Neural crest cell (in vitro differentiated cells): ENCODE results near the gene NOTCH3. TPM values are rescaled to one million over a fixed set of nuclear protein-coding genes. Genes with fewer than 3 reads are reported as not detected.

Source experiments
- DNase-seq: peaks from one replicate; pipeline ENCODE4 v3.0.0; 2021; ENCODE audit warnings: low read depth, mixed read lengths, low spot score
- H3K27ac Mint-ChIP-seq: one replicate; pipeline ENCODE4 v1.8.0; 2021; ENCODE audit warnings: mild to moderate bottlenecking, mixed read lengths; ENCODE audit not compliant: unreplicated experiment
- H3K27me3 Mint-ChIP-seq: 2 replicates; pipeline ENCODE4 v1.8.0; 2021; ENCODE audit warnings: low read depth, mild to moderate bottlenecking, mixed read lengths
- H3K36me3 Mint-ChIP-seq: 2 replicates; pipeline ENCODE4 v1.8.0; 2021; ENCODE audit warnings: low read depth, mild to moderate bottlenecking, mixed read lengths
- H3K4me1 Mint-ChIP-seq: 2 replicates; pipeline ENCODE4 v1.8.0; 2021; ENCODE audit warnings: mixed read lengths
- H3K4me3 Mint-ChIP-seq: one replicate; pipeline ENCODE4 v1.8.0; 2021; ENCODE audit warnings: mild to moderate bottlenecking, mixed read lengths
- H3K9me3 Mint-ChIP-seq: 2 replicates; pipeline ENCODE4 v1.8.0; 2021; ENCODE audit warnings: mixed read lengths
- total RNA-seq: library from RNA; stranded (reverse); gene quantifications from 2 replicates; pipeline ENCODE4 v1.2.1, GENCODE V29; 2021
- TF ChIP-seq, protein P1 (sequence below): fragments of 200-600 bp; sonication (generic); conservative IDR thresholded peaks from 2 replicates; pipeline ENCODE4 v1.5.0; 2021; ENCODE audit warnings: antibody characterized with exemption, mild to moderate bottlenecking

The NOTCH3 gene
- total RNA-seq, 1 donor from 2014 or later: 127 TPM

DNA sequence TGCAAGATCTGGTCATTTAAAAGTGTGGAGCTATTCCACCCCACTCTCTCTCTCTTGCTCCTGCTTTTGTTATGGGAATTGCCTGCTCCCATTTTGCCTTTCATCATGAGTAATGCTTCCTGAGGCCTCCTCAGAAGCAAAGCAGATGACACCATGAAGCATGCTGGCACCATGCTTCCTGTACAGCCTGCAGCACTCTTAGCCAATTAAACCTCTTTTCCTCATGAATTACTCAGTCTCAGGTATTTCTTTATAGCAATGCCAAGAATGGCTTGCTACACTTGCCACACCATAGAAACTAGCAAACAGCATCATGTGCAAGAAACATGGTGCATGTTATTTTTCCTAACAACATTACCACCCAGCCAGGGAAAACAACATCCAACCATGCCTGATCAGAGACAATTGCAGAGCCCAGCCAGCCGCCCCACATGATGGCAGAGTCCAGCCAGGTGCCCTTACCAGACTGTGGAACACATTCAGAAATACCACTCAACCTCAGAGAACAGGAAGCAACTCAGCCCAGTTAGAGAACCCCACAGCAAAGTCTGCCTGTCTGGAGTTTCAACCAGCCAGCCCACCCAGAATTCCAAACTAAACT lies 56.6 kb downstream of the NOTCH3 start:
- Mint-ChIP-seq H3K4me1 (no peaks in the 10 kb centered on the region), H3K9me3 (peaks cover 4% of the 10 kb centered on the region), H3K4me3 (no peak overlapping the region), H3K27me3 (peaks cover 15% of the 10 kb centered on the region), H3K27ac (no peak overlapping the region), H3K36me3 (no peaks in the 10 kb centered on the region)
- DNase-seq: no peak
- TF ChIP-seq, protein P1, sequence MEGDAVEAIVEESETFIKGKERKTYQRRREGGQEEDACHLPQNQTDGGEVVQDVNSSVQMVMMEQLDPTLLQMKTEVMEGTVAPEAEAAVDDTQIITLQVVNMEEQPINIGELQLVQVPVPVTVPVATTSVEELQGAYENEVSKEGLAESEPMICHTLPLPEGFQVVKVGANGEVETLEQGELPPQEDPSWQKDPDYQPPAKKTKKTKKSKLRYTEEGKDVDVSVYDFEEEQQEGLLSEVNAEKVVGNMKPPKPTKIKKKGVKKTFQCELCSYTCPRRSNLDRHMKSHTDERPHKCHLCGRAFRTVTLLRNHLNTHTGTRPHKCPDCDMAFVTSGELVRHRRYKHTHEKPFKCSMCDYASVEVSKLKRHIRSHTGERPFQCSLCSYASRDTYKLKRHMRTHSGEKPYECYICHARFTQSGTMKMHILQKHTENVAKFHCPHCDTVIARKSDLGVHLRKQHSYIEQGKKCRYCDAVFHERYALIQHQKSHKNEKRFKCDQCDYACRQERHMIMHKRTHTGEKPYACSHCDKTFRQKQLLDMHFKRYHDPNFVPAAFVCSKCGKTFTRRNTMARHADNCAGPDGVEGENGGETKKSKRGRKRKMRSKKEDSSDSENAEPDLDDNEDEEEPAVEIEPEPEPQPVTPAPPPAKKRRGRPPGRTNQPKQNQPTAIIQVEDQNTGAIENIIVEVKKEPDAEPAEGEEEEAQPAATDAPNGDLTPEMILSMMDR: no peak

DNA sequence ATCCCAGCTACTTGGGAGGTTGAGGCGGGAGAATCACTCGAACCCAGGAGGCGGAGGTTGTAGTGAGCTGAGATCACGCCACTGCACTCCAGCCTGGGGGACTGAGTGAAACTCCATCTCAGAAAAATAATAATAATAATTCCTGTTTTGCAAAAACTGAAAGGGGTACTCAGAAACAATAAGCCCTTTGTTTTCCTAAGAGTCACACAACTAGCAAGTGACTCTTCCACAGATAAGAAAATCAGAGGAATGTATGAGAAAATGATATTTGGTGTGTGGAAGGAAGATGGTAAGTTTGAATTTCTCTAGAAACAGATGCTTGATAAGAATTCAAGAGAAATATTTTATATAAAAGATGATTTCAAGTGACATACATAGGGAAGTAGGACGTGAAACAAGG lies 58.5 kb downstream of the NOTCH3 start:
- H3K27me3 Mint-ChIP-seq: peaks cover 15% of the 10 kb centered on the region
- H3K9me3 Mint-ChIP-seq: peaks cover 12% of the 10 kb centered on the region
- no peak for DNase-seq
- H3K27ac Mint-ChIP-seq: no peak overlapping the region
- no peaks in the 10 kb centered on the region for H3K36me3 Mint-ChIP-seq
- H3K4me3 Mint-ChIP-seq: no peak overlapping the region
- TF ChIP-seq, protein P1: no peak
- H3K4me1 Mint-ChIP-seq: no peaks in the 10 kb centered on the region

DNA sequence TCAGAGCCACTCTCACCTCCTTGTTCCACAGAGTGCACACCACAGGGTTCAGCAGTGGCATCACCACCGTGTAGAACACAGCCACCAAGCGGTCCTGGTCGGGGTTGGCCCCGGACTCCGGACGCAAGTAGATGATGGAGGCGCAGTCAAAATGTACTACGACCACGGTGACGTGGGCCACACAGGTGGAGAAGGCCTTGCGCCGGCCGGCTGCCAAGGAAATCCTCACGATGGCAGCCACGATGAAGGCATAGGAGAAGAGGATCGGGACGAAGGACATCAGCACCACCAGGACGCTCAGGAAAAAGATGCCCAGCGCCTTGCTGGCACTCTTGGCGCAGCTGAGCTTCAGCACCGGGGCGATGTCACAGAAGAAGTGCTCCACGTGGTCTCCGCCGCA lies 59.7 kb downstream of the NOTCH3 start:
- Mint-ChIP-seq H3K9me3 (peaks cover 12% of the 10 kb centered on the region), H3K36me3 (no peaks in the 10 kb centered on the region), H3K27me3 (peaks cover 22% of the 10 kb centered on the region), H3K4me3 (no peak overlapping the region), H3K27ac (no peak overlapping the region), H3K4me1 (no peaks in the 10 kb centered on the region)
- no peak for DNase-seq
- TF ChIP-seq, protein P1: no peak

DNA sequence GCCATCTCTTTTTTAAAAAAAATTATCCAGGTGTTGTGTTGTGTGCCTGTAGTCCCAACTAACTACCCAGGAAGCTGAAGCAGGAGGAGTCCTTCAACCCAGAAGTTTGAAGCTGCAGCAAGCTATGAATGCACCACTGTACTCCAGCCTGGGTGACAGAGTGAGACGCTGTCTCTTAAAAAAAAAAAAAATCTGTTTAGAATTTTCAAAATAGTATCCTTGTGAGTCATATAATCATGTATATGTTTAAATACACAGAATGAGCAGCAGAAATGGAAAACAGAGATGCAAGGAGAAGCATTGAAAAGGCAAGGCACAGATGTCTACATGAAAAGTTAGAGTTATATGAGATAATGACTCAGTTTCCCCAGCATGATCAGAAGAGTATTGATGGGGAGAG lies 62.4 kb downstream of the NOTCH3 start:
- H3K36me3 Mint-ChIP-seq: no peaks in the 10 kb centered on the region
- H3K27me3 Mint-ChIP-seq: peaks cover 22% of the 10 kb centered on the region
- TF ChIP-seq, protein P1: no peak
- peaks cover 12% of the 10 kb centered on the region for H3K9me3 Mint-ChIP-seq
- H3K27ac Mint-ChIP-seq: no peak overlapping the region
- H3K4me3 Mint-ChIP-seq: no peak overlapping the region
- no peak for DNase-seq
- H3K4me1 Mint-ChIP-seq: no peaks in the 10 kb centered on the region

DNA sequence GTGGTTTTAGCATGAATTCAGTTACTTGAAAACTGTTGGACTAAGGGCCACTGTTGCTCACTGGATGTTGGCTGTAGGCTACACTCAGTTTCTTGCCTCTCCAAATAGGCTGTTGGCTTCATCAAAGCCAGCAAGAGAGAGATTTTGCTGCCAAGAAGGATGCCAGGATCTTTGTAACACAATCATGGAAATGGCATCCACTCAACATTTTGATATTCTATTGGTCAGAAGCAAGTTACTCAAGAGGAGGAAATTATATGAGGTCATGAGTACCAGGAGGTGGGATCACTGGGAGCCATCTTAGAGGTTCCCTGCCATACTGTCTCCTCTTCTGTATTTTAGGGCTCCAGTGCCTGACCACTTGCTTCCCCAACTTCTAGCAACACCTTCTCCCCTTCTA lies 63.0 kb downstream of the NOTCH3 start:
- no peak for DNase-seq
- no peaks in the 10 kb centered on the region for H3K4me1 Mint-ChIP-seq
- peaks cover 12% of the 10 kb centered on the region for H3K9me3 Mint-ChIP-seq
- no peak overlapping the region for H3K27ac Mint-ChIP-seq
- H3K27me3 Mint-ChIP-seq: peaks cover 22% of the 10 kb centered on the region
- no peaks in the 10 kb centered on the region for H3K36me3 Mint-ChIP-seq
- TF ChIP-seq, protein P1: no peak
- no peak overlapping the region for H3K4me3 Mint-ChIP-seq
